LNCAP (cell line): ENCODE measurements around the gene SETBP1.

Experiments
- TF ChIP-seq, protein P1 (sequence below): fragments of 450-650 bp; IDR thresholded peaks from 2 replicates; pipeline ENCODE4 v1.5.1; 2017; ENCODE audit warnings: mild to moderate bottlenecking

SETBP1 gene

DNA sequence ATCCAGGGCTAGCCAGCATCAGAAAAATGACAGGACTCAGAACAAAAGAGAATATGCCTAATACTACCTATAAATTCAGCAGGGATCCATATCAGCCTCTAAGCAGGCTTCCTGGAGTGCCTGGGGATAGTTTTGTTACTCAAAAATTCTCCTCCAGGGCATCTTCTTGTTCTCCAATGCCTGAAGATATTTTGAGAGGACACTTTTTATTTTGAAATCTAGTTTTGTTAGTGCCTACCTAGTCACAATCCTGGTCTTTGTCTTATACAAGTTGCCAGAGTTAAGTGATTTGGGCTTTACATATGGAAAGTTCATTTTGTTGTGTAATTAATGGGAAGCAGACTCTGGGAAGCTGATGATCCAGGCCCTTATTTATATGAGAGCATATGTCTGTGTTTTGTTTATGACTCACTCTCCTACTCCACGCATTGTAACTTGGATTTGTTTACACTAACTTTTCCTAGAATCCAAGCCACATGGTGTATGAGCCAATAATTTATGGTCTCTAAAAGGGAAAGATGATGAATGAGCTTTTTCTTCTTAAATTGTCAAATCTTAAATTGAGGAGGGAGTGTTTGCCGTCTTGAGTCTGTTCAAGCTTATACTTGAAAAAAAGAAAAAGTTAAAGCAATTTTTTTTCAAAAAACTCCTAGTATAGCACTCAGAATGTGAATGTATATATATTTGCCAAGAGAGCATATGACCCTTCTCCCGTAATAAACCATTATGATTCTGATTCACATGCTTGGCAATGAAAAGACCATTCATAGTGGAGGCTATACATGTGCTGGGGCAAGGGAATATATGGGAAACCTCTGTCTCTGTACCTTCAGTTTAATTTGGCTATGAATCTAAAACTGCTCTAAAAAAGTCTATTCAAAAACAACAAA is 370.3 kb downstream of the SETBP1 start:
- TF ChIP-seq, protein P1, sequence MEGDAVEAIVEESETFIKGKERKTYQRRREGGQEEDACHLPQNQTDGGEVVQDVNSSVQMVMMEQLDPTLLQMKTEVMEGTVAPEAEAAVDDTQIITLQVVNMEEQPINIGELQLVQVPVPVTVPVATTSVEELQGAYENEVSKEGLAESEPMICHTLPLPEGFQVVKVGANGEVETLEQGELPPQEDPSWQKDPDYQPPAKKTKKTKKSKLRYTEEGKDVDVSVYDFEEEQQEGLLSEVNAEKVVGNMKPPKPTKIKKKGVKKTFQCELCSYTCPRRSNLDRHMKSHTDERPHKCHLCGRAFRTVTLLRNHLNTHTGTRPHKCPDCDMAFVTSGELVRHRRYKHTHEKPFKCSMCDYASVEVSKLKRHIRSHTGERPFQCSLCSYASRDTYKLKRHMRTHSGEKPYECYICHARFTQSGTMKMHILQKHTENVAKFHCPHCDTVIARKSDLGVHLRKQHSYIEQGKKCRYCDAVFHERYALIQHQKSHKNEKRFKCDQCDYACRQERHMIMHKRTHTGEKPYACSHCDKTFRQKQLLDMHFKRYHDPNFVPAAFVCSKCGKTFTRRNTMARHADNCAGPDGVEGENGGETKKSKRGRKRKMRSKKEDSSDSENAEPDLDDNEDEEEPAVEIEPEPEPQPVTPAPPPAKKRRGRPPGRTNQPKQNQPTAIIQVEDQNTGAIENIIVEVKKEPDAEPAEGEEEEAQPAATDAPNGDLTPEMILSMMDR, result no peak

DNA sequence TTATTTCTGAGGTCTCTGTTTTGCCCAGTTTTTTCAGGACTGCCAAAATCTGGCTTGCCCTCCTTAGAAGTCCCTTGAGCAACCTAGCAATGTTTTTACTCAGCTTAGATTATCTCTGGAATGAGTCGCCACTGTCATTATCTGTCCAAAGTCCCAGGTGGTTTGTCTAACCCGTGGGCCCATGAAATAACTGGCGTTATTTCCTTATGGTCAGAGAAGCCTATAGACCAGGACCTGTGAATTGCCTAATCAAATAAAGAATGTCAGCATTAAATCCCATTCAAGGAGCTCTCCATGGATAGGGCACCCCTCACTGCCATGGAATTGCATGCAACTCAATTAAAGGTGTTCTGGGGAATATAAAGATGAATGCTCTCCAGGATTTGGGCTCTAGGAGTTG is 373.9 kb downstream of the SETBP1 start:
- TF ChIP-seq, protein P1, result no peak

DNA sequence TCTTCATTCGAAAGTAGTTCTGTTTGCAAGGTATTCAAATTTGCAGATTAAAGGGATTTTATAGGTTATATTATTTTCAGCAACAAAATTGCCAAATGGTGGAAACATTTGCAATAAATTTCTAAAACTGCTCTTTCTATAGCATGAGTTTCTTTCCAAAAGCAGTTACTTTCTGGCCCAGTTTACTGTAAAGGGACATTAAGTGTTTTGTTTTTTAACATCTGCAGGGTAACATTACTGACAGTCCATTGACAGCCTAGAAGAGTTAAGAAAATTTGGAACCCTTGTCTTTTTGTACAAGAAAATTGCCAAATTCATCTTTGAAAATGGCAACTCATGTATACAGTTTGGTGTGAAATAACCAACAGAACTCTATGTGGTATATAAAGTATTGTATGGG is 375.1 kb downstream of the SETBP1 start:
- TF ChIP-seq, protein P1, result no peak

DNA sequence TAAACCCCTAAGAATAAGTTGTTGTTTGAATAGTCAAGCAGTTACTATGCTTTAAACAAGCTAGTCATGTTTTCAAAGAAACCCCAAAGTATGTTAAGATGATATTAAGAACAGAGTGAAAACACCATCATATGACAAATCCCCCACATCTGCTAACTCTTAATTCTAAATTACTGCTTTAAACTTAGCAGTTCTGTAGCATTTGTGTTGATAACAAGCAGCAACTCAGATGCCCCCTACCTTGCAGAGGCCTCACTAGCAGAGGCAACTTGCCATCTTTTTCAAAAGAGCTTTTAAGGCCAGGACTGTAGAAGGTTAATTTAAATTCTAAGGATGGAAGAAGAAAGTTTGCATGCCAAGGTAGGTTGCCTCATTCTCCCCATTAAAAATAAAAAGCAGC is 376.2 kb downstream of the SETBP1 start:
- TF ChIP-seq, protein P1, result no peak

DNA sequence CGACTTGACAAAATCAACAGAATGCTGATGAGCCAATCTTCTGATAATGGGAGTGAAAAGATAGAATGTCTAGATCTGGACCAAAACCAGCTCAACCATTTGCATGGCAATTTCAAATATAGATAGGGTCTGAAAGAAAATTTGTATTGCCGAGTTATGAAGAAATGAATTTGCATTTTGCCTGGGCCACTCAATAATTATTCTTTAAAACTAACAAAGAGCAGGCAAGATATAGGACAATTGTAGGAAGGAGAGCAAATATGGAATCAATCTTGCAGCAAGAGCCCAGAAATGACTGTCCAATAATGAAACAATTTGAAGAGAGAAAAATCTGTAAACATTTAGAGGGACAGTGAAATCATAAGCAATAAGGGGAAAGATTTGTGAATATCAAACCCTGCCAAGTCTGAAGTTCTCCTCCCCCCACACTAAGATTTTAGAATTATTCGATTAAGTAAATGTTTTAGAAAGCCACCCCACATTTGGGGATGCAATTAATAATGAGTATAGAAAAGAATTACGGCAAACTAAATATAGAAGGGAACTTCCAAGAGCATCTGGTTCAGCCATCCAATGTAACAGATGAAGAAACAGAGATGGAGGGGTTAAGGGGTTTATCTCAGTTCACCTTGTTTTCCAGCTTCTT is 377.4 kb downstream of the SETBP1 start:
- TF ChIP-seq, protein P1, result no peak

DNA sequence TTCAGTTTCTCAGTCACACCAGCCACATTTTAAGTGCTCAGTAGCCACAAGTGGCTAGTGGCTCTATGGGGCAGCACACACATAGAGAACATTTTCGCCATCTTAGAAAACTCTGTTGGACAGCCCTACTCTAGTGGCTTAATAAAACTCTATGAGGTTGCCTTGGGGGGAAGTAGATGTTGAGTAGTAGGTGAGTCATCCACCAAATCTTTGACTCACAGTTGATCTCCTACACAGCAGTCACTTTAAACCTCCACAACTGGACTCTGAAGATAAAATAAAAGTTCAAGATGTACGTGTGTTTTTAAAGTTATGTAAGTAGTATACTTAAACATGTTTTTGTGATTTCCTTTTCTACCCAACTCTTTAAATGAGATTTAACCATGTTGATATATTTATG is 379.0 kb downstream of the SETBP1 start:
- TF ChIP-seq, protein P1, result no peak

DNA sequence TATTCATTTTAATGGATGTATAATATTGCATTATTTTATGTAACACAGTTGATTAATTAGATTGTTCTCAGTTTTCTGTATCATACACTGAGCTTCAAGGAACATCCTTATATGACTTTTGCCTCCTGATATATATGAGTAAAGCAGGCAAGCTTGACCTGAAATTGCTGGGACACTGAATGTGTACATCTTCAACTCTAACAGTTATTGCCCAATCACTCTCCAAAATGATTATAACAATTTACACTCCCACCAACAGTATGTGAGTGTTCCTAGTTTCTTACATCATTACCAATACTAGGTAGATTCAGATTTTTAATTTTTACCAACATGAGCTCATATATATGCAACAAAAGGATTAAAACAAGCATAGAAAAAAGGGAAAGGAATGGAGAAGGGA is 379.4 kb downstream of the SETBP1 start:
- TF ChIP-seq, protein P1, result no peak
